Colonic mucosa (tissue), 4 donors: Measurements from ENCODE around the gene SEMA3E. TPM values are rescaled to one million over a fixed set of nuclear protein-coding genes. Genes with fewer than 3 reads are reported as not detected.

ENCODE experiments used
- DNase-seq: peaks from one replicate; pipeline ENCODE4 v3.0.0-alpha.2; 2020
- H3K27ac ChIP-seq: fragments of 200-600 bp; one replicate; pipeline ENCODE4 v1.8.0; 2021
- H3K27me3 ChIP-seq: fragments of 200-600 bp; one replicate; pipeline ENCODE4 v1.8.0; 2021
- H3K36me3 ChIP-seq: fragments of 200-600 bp; one replicate; pipeline ENCODE4 v1.8.0; 2021
- H3K4me1 ChIP-seq: fragments of 200-600 bp; one replicate; pipeline ENCODE4 v1.8.0; 2021; ENCODE audit warnings: mild to moderate bottlenecking
- H3K4me3 ChIP-seq: fragments of 200-600 bp; one replicate; pipeline ENCODE4 v1.8.0; 2021
- H3K9ac ChIP-seq, 2 donors: one replicate each; pipeline ENCODE4 v1.7.0; 2013; ENCODE audit warnings: control low read depth in 2 of 2, low read depth in 2 of 2, low read length in 2 of 2
- H3K9me3 ChIP-seq: fragments of 200-600 bp; one replicate; pipeline ENCODE4 v1.8.0; 2021
- CTCF ChIP-seq: fragments of 200-600 bp; IDR thresholded peaks from one replicate; pipeline ENCODE4 v1.8.0; 2022; ENCODE audit warnings: antibody characterized with exemption, mild to moderate bottlenecking
- intact Hi-C: fragments of 100-400 bp; cut with DNase I; formaldehyde crosslinking; loops from one replicate; pipeline ENCODE4 v1.14.1; 2022
- total RNA-seq, 2 donors: library from RNA; stranded (reverse); fragmentation: NEBNext Ultra II Directional in 1 of 2; extraction: Animal tissue kit (Norgen Biotek cat#: 25700) in 1 of 2; gene quantifications; one replicate each; pipeline ENCODE4 v1.2.1, GENCODE V29; 2021
- donor health status: healthy.
- donor health status: DM: no; HTN: no; CAD: no.
- donor health status: DM: no; HTN: no; CAD: no.

The SEMA3E gene
- total RNA-seq, 2 donors from 2014 or later, result 1.2 to 2.3 TPM

- DNase-seq, result no peak
- TF ChIP-seq CTCF, result no peak
- H3K27me3 ChIP-seq, result no peaks in the 10 kb centered on the region
- H3K27ac ChIP-seq, result no peak overlapping the region
- H3K4me3 ChIP-seq, result no peak overlapping the region
- H3K9me3 ChIP-seq, result no peaks in the 10 kb centered on the region
- no peaks in the 10 kb centered on the region for H3K4me1 ChIP-seq
- no peak overlapping the region for H3K9ac ChIP-seq
- H3K36me3 ChIP-seq, result no peaks in the 10 kb centered on the region
- intact Hi-C loops, result no loop called here
Measured at GRCh38 chr7:83528925-83529423, 120.0 kb downstream of the SEMA3E start.

- intact Hi-C loops, result no loop called here
- Histone ChIP-seq H3K27ac (no peak overlapping the region), H3K36me3 (no peaks in the 10 kb centered on the region), H3K4me1 (no peaks in the 10 kb centered on the region), H3K9ac (no peak overlapping the region), H3K4me3 (no peak overlapping the region), H3K9me3 (no peaks in the 10 kb centered on the region), H3K27me3 (no peaks in the 10 kb centered on the region)
- no peak for TF ChIP-seq CTCF
- no peak for DNase-seq
Measured at GRCh38 chr7:83524277-83525075, 124.5 kb downstream of the SEMA3E start.

- Histone ChIP-seq H3K36me3 (no peaks in the 10 kb centered on the region), H3K9ac (no peak overlapping the region), H3K27me3 (no peaks in the 10 kb centered on the region), H3K27ac (no peak overlapping the region), H3K4me1 (no peaks in the 10 kb centered on the region), H3K9me3 (no peaks in the 10 kb centered on the region), H3K4me3 (no peak overlapping the region)
- intact Hi-C loops, result no loop called here
- no peak for TF ChIP-seq CTCF
- no peak for DNase-seq
Measured at GRCh38 chr7:83520726-83521125, 128.2 kb downstream of the SEMA3E start.

- H3K4me1 ChIP-seq, result no peaks in the 10 kb centered on the region
- H3K27me3 ChIP-seq, result no peaks in the 10 kb centered on the region
- intact Hi-C loops, result no loop called here
- no peaks in the 10 kb centered on the region for H3K9me3 ChIP-seq
- no peaks in the 10 kb centered on the region for H3K36me3 ChIP-seq
- H3K27ac ChIP-seq, result no peak overlapping the region
- no peak for DNase-seq
- no peak overlapping the region for H3K9ac ChIP-seq
- H3K4me3 ChIP-seq, result no peak overlapping the region
- TF ChIP-seq CTCF, result no peak
Measured at GRCh38 chr7:83519240-83519639, 129.7 kb downstream of the SEMA3E start.

- intact Hi-C loops, result no loop called here
- no peak overlapping the region for H3K4me3 ChIP-seq
- no peak for TF ChIP-seq CTCF
Measured at GRCh38 chr7:83517035-83517700, 131.8 kb downstream of the SEMA3E start.

More at GRCh38 chr7:83517035-83517700, 131.8 kb downstream of the SEMA3E start:
- no peak for DNase-seq
- Histone ChIP-seq H3K27me3 (no peaks in the 10 kb centered on the region), H3K36me3 (no peaks in the 10 kb centered on the region), H3K4me1 (no peaks in the 10 kb centered on the region), H3K9me3 (no peaks in the 10 kb centered on the region), H3K9ac (no peak overlapping the region), H3K27ac (no peak overlapping the region)
